Mammary microvascular endothelial cell (primary cell): Measurements from ENCODE around the gene HYAL2. TPM values are rescaled to one million over a fixed set of nuclear protein-coding genes. Genes with fewer than 3 reads are reported as not detected.

ENCODE experiments used
- total RNA-seq: library from RNA; depleted of rRNA; stranded (reverse); fragments of >200 nt; gene quantifications from 2 replicates; pipeline ENCODE4 v1.2.3, GENCODE V29; 2015

HYAL2 gene
- total RNA-seq, 1 donor from 2014 or later = 505 TPM

Other genes with a start within 250 kb of the HYAL2 start
- gene RBM5, start 233.8 kb downstream of the HYAL2 start, total RNA-seq = 60.9 and 68.9 TPM in 2 replicates
- 160 and 166 TPM in 2 replicates for gene SEMA3F, start 167.4 kb downstream of the HYAL2 start, total RNA-seq
- gene GNAT1, start 131.1 kb downstream of the HYAL2 start, total RNA-seq = 0.13 TPM in 1 of 2 replicates, not detected in the other
- 0.20 TPM in 1 of 2 replicates, not detected in the other for gene SLC38A3, start 117.5 kb downstream of the HYAL2 start, total RNA-seq
- 644 and 665 TPM in 2 replicates for gene GNAI2, start 86.5 kb downstream of the HYAL2 start, total RNA-seq
- gene SEMA3B, start 53.6 kb downstream of the HYAL2 start, total RNA-seq = 0.05 TPM in 1 of 2 replicates, not detected in the other
- gene LSMEM2, start 43.7 kb downstream of the HYAL2 start, total RNA-seq = not detected in 2 replicates
- gene IFRD2, start 30.3 kb downstream of the HYAL2 start, total RNA-seq = 150 and 170 TPM in 2 replicates
- 6.6 and 15.1 TPM in 2 replicates for gene HYAL3, start 23.3 kb downstream of the HYAL2 start, total RNA-seq
- 11.6 and 16.2 TPM in 2 replicates for gene NAA80, start 23.3 kb downstream of the HYAL2 start, total RNA-seq
- gene HYAL1, start 19.2 kb downstream of the HYAL2 start, total RNA-seq = 5.1 and 9.8 TPM in 2 replicates
- 46.2 and 59.0 TPM in 2 replicates for gene TUSC2, start 5.5 kb upstream of the HYAL2 start, total RNA-seq
- gene RASSF1, start 18.1 kb upstream of the HYAL2 start, total RNA-seq = 29.8 and 33.4 TPM in 2 replicates
- gene ZMYND10, start 23.0 kb upstream of the HYAL2 start, total RNA-seq = not detected in 2 replicates
- 15.0 and 15.5 TPM in 2 replicates for gene NPRL2, start 28.0 kb upstream of the HYAL2 start, total RNA-seq
- 37.2 and 39.8 TPM in 2 replicates for gene CYB561D2, start 28.1 kb upstream of the HYAL2 start, total RNA-seq
- 61.1 and 68.4 TPM in 2 replicates for gene TMEM115, start 36.8 kb upstream of the HYAL2 start, total RNA-seq
- 0.05 TPM in 1 of 2 replicates, not detected in the other for gene CACNA2D2, start 180.9 kb upstream of the HYAL2 start, total RNA-seq
- 0.74 and 0.80 TPM in 2 replicates for gene C3orf18, start 245.0 kb upstream of the HYAL2 start, total RNA-seq
- gene HEMK1, start 246.8 kb upstream of the HYAL2 start, total RNA-seq = 8.0 and 9.3 TPM in 2 replicates